EH (cell line): Measurements from ENCODE around the gene SNED1.

ENCODE experiments used
- DNase-seq: peaks from one replicate; pipeline ENCODE4 v3.0.0-alpha.2; 2015; ENCODE audit warnings: low read depth

The SNED1 gene

GRCh38 chr2:241130316-241130715 is 131.9 kb downstream of the SNED1 start:
- DNase-seq: no peak

- no peak for DNase-seq
These were observed 133.1 kb downstream of the SNED1 start for GRCh38 chr2:241131531-241131930.

GRCh38 chr2:241132538-241133435 is 134.4 kb downstream of the SNED1 start:
- DNase-seq: no peak

- DNase-seq: no peak
These were observed 135.0 kb downstream of the SNED1 start for GRCh38 chr2:241133436-241133820.

DNA sequence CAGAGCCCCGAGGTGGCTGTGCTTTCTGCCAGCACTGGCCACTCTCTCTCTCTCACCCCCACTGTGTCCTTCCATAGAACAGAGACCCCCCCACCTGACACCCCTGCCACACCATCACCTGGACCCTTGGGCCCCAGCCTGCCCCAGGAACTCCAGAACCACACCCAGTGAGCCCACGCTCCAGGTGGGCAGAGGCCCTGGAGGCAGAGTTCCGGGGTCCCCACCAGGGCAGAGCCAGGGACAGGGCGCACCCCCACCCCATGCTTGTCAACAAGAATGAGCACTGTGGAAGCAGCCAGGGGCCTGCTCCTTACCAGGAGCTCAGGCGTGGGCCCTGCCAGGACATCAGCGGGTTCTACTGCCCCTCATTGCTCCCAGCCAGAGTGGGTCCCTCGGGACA is 136.3 kb downstream of the SNED1 start:
- DNase-seq: no peak

- no peak for DNase-seq
These were observed 137.3 kb downstream of the SNED1 start for GRCh38 chr2:241135737-241136136.

DNA sequence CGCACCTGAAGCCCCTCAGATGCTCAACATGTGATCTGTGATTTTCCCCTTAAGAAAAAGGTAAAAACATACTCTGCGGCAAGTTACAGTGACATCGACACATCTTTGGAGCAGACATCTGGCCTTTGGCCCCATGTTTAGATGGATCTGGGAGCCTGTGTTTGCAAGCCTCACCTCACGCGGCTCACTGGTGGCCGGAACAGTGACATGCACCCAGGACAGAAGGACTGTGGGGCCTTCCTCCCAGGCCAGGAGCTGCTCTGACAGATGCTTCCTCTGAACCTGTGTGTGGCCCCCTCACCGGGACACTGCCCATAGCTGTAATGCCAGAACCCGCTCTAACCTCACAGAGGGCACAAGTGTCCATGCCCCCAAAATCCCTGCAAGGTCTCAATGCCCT is 137.8 kb downstream of the SNED1 start:
- no peak for DNase-seq

DNA sequence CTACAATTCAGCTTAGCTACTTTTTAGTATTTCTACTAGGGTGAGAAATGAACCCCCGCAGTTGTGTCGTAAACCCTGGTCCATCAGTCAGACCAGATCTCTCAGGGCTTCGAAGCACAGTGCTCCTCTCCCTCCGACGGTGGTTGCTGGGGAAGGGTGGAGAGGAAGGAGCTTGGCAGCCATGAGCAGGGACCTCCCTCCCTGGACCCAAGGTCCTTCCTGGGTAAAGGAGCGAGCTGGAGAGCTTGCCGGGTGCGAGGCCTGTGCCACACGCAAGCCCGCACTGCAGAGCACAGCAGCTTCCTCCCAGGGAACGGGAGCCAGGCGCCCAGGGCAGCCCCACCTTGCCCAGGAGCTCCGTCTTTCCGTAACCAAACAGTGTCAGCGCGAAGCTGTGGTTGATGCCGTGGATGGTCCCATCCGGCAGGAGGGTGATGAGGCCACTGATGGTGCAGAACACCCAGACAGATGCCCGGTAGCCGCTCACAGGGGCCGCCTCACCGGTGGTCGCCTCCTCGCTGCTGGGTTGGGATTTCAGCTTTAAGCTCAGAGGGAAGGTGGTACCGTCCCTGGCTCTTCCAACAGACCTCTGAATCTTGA is 138.3 kb downstream of the SNED1 start:
- DNase-seq: no peak

- no peak for DNase-seq
These were observed 139.1 kb downstream of the SNED1 start for GRCh38 chr2:241137276-241138190.

DNA sequence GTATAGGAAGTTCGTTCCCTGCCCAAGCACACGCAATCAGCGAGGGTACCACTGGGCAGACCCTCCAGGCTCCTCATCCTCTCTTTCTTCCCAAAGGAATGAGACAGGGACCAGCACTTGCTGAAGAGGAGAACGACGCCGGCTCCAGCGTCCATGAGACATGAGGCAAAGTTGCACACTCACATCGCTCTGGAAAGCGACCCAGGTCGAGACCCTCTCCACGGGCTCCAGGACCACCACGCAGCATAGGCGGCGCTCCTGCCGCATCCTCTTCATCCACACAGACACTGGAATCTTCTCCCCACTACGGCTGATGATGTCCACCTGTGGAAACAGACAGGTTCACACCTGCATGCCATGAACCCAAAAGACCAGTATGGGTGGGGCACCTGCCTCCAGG is 140.1 kb downstream of the SNED1 start:
- DNase-seq: no peak

DNA sequence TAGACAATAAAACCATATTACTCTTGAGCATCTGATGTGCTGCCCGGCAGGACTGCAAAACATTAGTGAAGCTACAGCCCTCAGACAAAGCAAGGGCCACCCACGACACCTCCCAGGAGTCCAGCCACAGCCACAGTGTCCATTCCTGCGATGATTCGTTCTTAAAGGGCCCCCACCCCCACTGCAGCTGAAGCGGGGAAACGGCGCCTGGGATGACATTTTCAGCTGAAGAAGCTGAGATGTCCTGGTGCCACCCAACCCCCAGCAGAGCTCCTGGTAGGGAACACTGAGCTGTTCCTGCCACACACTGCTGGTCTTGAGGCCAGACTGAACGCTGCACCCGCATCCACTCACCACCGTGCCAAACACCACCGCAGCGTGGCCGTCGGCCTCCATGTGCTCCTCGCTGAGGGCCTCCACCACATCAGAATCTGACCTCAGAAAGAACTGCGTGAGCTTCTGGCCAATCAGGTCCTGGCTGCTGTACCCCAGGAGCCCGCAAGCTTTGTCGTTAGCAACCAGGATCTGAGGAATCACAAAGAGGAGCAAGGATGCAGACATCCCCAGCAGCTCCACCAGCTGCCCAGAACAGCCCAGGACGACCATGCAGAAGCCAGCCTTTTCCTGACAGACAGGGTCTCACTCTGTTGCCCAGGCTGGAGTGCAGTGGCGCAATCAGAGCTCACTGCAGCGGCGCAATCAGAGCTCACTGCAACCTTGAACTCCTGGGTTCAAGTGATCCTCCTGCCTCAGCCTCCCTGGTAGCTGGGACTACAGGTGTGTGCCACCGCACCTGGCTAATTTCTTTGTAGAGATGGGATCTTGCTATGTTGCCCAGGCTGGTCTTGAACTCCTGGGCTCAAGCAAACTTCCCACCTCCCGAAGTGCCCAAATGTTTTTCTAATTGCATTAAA is 141.4 kb downstream of the SNED1 start:
- no peak for DNase-seq

DNA sequence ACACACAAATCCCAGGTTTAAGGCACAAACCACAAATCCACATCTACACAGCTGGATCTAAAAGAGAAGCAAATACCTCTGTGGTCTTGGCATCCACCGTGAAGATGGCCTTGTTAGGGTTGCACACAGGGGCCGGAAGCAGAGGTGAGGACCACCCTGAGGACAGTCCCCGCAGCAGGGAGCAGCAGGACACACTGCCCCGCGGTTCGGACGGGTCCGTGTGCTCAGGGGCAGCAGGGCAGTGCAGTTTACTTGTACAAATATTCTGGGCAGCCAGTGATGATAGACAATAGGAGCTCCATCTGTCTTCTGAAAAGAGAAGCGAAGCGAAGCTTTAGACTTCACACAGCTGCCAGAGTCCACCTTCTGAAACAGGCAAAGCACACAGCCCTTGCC is 142.0 kb downstream of the SNED1 start:
- no peak for DNase-seq

DNA sequence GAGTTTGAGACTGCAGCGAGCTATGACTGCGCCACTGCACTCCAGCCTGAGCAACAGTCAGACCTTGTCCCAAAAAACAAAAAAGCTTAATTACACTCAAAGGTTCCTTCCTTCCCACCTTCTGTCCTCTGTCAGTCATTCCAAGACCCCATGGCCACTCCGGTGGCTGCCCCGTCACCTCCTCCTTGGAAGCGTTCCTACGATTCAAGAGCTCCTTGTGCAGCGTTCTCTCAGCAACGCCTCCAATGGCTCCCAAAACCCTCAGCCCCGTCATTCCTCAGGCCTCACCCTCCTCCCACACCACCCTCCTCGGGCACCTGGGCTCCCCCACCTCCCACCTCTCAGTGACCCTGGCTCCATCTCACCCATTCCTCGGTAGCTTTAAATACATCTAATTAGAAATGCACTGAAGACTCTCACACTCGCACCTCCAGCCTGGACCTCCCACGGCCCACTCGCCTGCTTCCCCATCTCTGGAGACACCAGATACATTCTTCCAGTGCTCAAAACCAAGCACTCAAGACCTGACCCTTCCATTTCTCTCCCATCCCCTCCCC is 142.9 kb downstream of the SNED1 start:
- DNase-seq: no peak

DNA sequence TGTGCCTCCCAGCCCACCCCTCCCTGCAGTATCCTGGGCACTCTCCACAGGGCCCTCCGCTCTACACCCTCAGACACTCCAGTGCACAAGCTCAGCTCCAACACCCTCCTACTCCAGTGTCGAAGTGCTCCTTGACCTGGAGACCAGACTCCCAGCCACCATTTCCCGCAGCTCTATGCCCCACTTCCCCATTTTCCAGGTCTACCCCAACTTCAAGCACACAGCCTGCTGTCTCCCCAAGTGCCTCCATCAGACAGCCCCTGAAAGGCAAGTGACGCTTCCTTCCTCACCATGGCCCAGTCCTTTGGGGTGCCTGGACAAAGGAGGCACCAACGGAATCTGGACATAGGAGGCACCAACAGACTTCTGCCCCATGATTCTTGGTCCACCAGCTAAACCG is 143.6 kb downstream of the SNED1 start:
- no peak for DNase-seq

DNA sequence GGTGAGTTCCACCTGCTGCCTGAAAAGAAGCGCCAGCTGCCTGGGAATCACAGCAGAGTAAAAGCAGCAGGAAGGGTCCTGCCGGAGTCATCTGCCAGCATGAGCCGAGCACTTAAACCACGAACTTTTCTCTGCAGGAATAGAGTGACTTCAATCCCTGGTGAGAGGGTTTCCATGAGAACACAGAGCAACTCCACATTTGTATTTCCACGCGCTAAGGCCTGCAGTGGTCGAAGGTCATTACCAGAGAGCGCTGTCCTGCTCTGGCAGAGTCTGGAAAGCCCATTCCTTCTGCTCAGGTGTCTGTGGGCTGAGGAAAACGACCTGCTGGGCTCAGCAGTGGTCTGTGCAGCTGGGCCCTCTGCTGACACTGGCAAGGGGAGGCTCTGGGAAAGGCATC is 144.2 kb downstream of the SNED1 start:
- DNase-seq: no peak
